ENCODE results near the gene GRID2IP.

DNA sequence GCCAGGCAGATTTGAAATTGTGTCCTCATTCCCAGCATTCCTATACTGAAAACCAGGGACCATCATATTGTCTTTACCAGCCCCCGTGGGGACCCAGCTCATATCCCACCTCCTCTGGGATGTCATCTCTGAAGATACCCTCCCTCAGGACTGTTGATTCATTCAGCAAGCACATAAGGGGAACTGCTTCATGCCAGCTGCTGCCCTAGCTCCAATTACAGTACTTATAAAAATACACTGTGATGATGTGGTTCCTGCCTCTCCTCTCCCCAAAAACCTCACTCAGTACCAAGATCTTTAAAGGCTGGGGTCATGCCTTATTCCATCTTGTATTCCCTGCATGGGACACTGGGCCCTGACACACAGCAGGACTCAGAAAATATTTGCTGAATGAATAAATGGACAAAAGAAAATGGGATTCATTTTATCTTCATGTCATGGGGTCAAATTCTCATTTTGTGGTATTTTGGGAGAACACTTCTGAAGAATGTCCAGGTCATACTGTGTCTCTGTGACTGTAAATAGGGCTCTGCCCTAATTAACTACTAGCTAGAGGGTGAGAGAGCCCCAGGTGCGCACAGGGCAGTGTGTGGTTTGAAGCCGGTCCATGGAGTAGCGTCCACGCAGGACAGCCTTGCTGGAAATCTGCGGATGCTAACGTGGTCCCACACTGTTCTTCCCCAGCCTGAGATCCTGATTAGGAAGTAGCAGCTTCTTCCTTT is 74.5 kb downstream of the GRID2IP start:
- TF ChIP-seq EZH2 (IDR thresholded peaks at IDR 0.05) (no peak), EZH2phosphoT487 (IDR thresholded peaks at IDR 0.05) (no peak)
- TF ChIP-seq, protein P1, sequence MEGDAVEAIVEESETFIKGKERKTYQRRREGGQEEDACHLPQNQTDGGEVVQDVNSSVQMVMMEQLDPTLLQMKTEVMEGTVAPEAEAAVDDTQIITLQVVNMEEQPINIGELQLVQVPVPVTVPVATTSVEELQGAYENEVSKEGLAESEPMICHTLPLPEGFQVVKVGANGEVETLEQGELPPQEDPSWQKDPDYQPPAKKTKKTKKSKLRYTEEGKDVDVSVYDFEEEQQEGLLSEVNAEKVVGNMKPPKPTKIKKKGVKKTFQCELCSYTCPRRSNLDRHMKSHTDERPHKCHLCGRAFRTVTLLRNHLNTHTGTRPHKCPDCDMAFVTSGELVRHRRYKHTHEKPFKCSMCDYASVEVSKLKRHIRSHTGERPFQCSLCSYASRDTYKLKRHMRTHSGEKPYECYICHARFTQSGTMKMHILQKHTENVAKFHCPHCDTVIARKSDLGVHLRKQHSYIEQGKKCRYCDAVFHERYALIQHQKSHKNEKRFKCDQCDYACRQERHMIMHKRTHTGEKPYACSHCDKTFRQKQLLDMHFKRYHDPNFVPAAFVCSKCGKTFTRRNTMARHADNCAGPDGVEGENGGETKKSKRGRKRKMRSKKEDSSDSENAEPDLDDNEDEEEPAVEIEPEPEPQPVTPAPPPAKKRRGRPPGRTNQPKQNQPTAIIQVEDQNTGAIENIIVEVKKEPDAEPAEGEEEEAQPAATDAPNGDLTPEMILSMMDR (IDR thresholded peaks at IDR 0.05), result no peak
